ENCODE measurements around the gene XPC.

- TF ChIP-seq EZH2 (IDR thresholded peaks at IDR 0.05; ENCODE audit: borderline replicate concordance, insufficient read depth, low read length, poor library complexity, severe bottlenecking) (no peak), CTCF (IDR thresholded peaks at IDR 0.05; ENCODE audit: poor library complexity, severe bottlenecking) (no peak), RAD21 (conservative IDR thresholded peaks at IDR 0.05) (no peak), POLR2AphosphoS5 (IDR thresholded peaks at IDR 0.05) (no peak), TAF1 (IDR thresholded peaks at IDR 0.05; ENCODE audit: low read depth) (no peak), EP300 (conservative IDR thresholded peaks at IDR 0.05; ENCODE audit: poor library complexity, severe bottlenecking) (no peak), SMC3 (conservative IDR thresholded peaks at IDR 0.05; ENCODE audit: poor library complexity) (no peak), REST (IDR thresholded peaks at IDR 0.05; ENCODE audit: borderline replicate concordance) (no peak)
Measured at GRCh38 chr3:14119651-14120050, 58.8 kb downstream of the XPC start.
